Activated B cell treated with CpG ODN at 0.5 μM for 24 hours (primary cell): ENCODE results near the gene RALBP1. TPM values are rescaled to one million over a fixed set of nuclear protein-coding genes. Genes with fewer than 3 reads are reported as not detected.
A peak's percentile ranks its signal among the peaks of the same experiment; 100 is the strongest.
"Not testable (repeated sequence)": the region's sequence is repeated elsewhere in the genome, so short reads cannot be mapped to it uniquely, and the experiment has no call there.

ENCODE experiments used
- ATAC-seq: fragments of 200-7000 bp; cut with Tn5 transposase; one replicate; pipeline ENCODE4 v1.10.0; 2021; ENCODE audit warnings: low read depth, mild to moderate bottlenecking, moderate library complexity
- CTCF ChIA-PET: fragments of 350-600 bp; sonication (Branson Sonifier 250); formaldehyde crosslinking; loops from one replicate; lab custom pipeline; 2021; ENCODE audit warnings: antibody characterized with exemption; lab: Charles Lee
- POLR2A ChIA-PET: fragments of 350-600 bp; sonication (Branson Sonifier 250); formaldehyde crosslinking; loops from one replicate; lab custom pipeline; 2021; ENCODE audit warnings: antibody characterized with exemption; lab: Charles Lee
- DNase-seq: peaks from one replicate; pipeline ENCODE4 v3.0.0; 2022
- H3K27ac Mint-ChIP-seq: one replicate; pipeline ENCODE4 v1.8.0; 2020; ENCODE audit warnings: mixed read lengths
- H3K27me3 Mint-ChIP-seq: one replicate; pipeline ENCODE4 v1.8.0; 2021; ENCODE audit warnings: mixed read lengths
- H3K36me3 Mint-ChIP-seq: one replicate; pipeline ENCODE4 v1.8.0; 2021; ENCODE audit warnings: low read depth, mixed read lengths
- H3K4me1 Mint-ChIP-seq: one replicate; pipeline ENCODE4 v1.8.0; 2021; ENCODE audit warnings: mixed read lengths
- H3K4me3 Mint-ChIP-seq: one replicate; pipeline ENCODE4 v1.8.0; 2020; ENCODE audit warnings: mild to moderate bottlenecking, mixed read lengths
- H3K9me3 Mint-ChIP-seq: one replicate; pipeline ENCODE4 v1.8.0; 2020; ENCODE audit warnings: mixed read lengths
- intact Hi-C: fragments of 100-400 bp; cut with micrococcal nuclease; formaldehyde crosslinking; loops from one replicate; pipeline ENCODE4 v1.15.1; 2024
- total RNA-seq: library from RNA; stranded (reverse); gene quantifications from 2 replicates; pipeline ENCODE4 v1.2.3, GENCODE V29; 2022
- TF ChIP-seq, protein P1 (sequence below): fragments of 200-600 bp; IDR thresholded peaks from one replicate; pipeline ENCODE4 v1.8.0; 2022; ENCODE audit warnings: antibody characterized with exemption, mild to moderate bottlenecking

Gene RALBP1
- total RNA-seq, 1 donor from 2014 or later = 32.7 TPM

DNA sequence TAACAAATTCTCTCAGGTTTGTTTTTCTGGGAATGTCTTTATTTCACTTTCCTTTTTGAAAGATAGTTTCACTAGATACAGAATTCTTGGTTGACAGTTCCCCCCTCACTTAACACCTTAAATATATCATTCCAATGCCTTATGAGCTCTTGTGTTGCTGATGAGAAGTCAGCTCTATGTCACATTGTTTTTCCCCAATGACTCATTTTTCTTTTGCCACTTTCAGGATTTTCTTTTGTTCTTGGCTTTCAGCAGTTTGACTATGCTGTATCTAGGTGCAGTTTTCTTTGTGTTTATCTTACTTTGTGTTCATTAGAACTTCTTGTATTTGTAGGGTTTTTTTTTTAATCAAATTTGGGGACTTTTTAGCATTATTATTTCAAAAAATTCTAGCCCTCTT lies 5.6 kb upstream of the RALBP1 start:
- POLR2A ChIA-PET = no interaction called here
- CTCF ChIA-PET = no interaction called here
- TF ChIP-seq, protein P1, sequence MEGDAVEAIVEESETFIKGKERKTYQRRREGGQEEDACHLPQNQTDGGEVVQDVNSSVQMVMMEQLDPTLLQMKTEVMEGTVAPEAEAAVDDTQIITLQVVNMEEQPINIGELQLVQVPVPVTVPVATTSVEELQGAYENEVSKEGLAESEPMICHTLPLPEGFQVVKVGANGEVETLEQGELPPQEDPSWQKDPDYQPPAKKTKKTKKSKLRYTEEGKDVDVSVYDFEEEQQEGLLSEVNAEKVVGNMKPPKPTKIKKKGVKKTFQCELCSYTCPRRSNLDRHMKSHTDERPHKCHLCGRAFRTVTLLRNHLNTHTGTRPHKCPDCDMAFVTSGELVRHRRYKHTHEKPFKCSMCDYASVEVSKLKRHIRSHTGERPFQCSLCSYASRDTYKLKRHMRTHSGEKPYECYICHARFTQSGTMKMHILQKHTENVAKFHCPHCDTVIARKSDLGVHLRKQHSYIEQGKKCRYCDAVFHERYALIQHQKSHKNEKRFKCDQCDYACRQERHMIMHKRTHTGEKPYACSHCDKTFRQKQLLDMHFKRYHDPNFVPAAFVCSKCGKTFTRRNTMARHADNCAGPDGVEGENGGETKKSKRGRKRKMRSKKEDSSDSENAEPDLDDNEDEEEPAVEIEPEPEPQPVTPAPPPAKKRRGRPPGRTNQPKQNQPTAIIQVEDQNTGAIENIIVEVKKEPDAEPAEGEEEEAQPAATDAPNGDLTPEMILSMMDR = no peak
- H3K4me1 Mint-ChIP-seq = no peaks in the 10 kb centered on the region
- no peak overlapping the region for H3K27ac Mint-ChIP-seq
- intact Hi-C loops = no loop called here
- DNase-seq (no peak), ATAC-seq (no peak)
- H3K9me3 Mint-ChIP-seq = peaks cover 18% of the 10 kb centered on the region
- no peaks in the 10 kb centered on the region for H3K36me3 Mint-ChIP-seq
- peaks cover 8% of the 10 kb centered on the region for H3K27me3 Mint-ChIP-seq
- H3K4me3 Mint-ChIP-seq = no peak overlapping the region

GRCh38 chr18:9474108-9474982 lies 968 bp upstream of the RALBP1 start:
- ATAC-seq (no peak), DNase-seq (no peak)
- POLR2A ChIA-PET = interaction anchor here (0.5 to 1.4 kb wide), 2 partner anchors 35 to 140 kb away, joined by 4 to 6 read pairs; partner anchors contain the start of gene TWSG1
- peak overlapping the region; percentile 91 for H3K27ac Mint-ChIP-seq
- H3K9me3 Mint-ChIP-seq = peaks cover 6% of the 10 kb centered on the region
- TF ChIP-seq, protein P1 = no peak
- CTCF ChIA-PET = no interaction called here
- peaks cover 20% of the 10 kb centered on the region for H3K4me1 Mint-ChIP-seq
- H3K36me3 Mint-ChIP-seq = peaks cover 15% of the 10 kb centered on the region
- peak overlapping the region; percentile 97 for H3K4me3 Mint-ChIP-seq
- intact Hi-C loops = loop anchor here (2.0 kb wide), 4 partner anchors 70 to 872 kb away; no protein-coding TSS in a partner anchor
- peaks cover 8% of the 10 kb centered on the region for H3K27me3 Mint-ChIP-seq

GRCh38 chr18:9475643-9476591 lies 604 bp downstream of the RALBP1 start:
- TF ChIP-seq, protein P1 = no peak

DNA sequence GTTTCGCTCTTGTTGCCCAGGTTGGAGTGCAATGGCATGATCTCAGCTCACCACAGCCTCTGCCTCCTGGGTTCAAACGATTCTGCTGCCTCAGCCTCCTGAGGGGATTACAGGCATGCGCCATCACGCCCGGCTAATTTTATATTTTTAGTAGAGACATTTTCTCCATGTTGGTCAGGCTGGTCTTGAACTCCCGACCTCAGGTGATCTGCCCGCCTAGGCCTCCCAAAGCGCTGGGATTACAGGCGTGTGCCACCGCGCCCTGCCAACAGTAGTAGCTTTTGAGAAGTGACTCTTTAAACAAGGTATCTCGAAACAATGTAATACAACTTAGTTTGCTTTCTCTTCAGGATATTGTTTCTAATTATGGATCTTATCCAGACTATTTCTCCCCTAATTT lies 1.6 kb downstream of the RALBP1 start:
- Mint-ChIP-seq H3K27ac (peak overlapping the region; percentile 57), H3K4me1 (peaks cover 32% of the 10 kb centered on the region), H3K4me3 (peak overlapping the region; percentile 35), H3K36me3 (peaks cover 29% of the 10 kb centered on the region)
- ATAC-seq, H3K27me3 Mint-ChIP-seq, H3K9me3 Mint-ChIP-seq, CTCF ChIA-PET, DNase-seq: not testable (repeated sequence)
- intact Hi-C loops = loop anchor here (5.0 kb wide), 1 partner anchor 375 kb away; the partner anchor contains the start of gene NDUFV2
- POLR2A ChIA-PET = interaction anchor here (0.6 to 0.7 kb wide), 2 partner anchors 196 to 647 kb away, joined by 3 to 6 read pairs; no protein-coding TSS in a partner anchor

More at GRCh38 chr18:9475643-9476591, 604 bp downstream of the RALBP1 start:
- intact Hi-C loops = loop anchor here (1.0 to 5.0 kb wide), 12 partner anchors 71 to 1050 kb away; partner anchors contain the start of genes ANKRD12, MTCL1, NAPG and NDUFV2
- Mint-ChIP-seq H3K36me3 (peaks cover 20% of the 10 kb centered on the region), H3K27me3 (peaks cover 8% of the 10 kb centered on the region), H3K9me3 (no peaks in the 10 kb centered on the region), H3K4me3 (peak overlapping the region; percentile 97), H3K4me1 (peaks cover 25% of the 10 kb centered on the region), H3K27ac (peak overlapping the region; percentile 57)
- ChIA-PET POLR2A (interaction anchor here (0.6 to 1.4 kb wide), 2 partner anchors 141 to 391 kb away, joined by 5 to 6 read pairs; partner anchors contain the start of gene TWSG1), CTCF (no interaction called here)
- no peak for DNase-seq
- ATAC-seq = peak; percentile 12

- H3K36me3 Mint-ChIP-seq = peaks cover 30% of the 10 kb centered on the region
- ATAC-seq (no peak), DNase-seq (no peak)
- no peak overlapping the region for H3K4me3 Mint-ChIP-seq
- TF ChIP-seq, protein P1 = no peak
- no peaks in the 10 kb centered on the region for H3K9me3 Mint-ChIP-seq
- H3K27me3 Mint-ChIP-seq = peaks cover 6% of the 10 kb centered on the region
- intact Hi-C loops = loop anchor here (5.0 kb wide), 1 partner anchor 375 kb away; the partner anchor contains the start of gene NDUFV2
- H3K27ac Mint-ChIP-seq = no peak overlapping the region
- ChIA-PET CTCF (interaction anchor here (0.7 kb wide), 1 partner anchor 111 kb away, joined by 3 read pairs; no protein-coding TSS in a partner anchor), POLR2A (no interaction called here)
- H3K4me1 Mint-ChIP-seq = peaks cover 38% of the 10 kb centered on the region
Measured at GRCh38 chr18:9477509-9477908, 2.2 kb downstream of the RALBP1 start.
